PC-3 (cell line): ENCODE results near the gene CLDN16. TPM values are rescaled to one million over a fixed set of nuclear protein-coding genes. Genes with fewer than 3 reads are reported as not detected.

Source experiments
- ATAC-seq: fragments of 200-7000 bp; cut with Tn5 transposase; 2 replicates; pipeline ENCODE4 v1.9.1; 2020; ENCODE audit warnings: mild to moderate bottlenecking, moderate library complexity
- BruUV-seq: library from RNA; stranded (reverse); fragments of 400-500 nt; replicated peaks from 2 replicates; lab custom pipeline; 2021; lab: Mats Ljungman, UMichigan
- CTCF ChIA-PET: fragments of 300-600 bp; sonication (Branson Sonifier 250); formaldehyde crosslinking; loops from one replicate; lab custom pipeline; 2022; ENCODE audit warnings: antibody characterized with exemption; lab: Charles Lee
- POLR2A ChIA-PET: fragments of 300-600 bp; sonication (Branson Sonifier 250); formaldehyde crosslinking; loops from one replicate; lab custom pipeline; 2022; ENCODE audit warnings: antibody characterized with exemption; ENCODE audit not compliant: unreplicated experiment; lab: Charles Lee
- DNase-seq: peaks from one replicate; pipeline ENCODE4 v3.0.0-alpha.2; 2015
- H2AFZ ChIP-seq: fragments of 300-600 bp; sonication (generic); 2 replicates; pipeline ENCODE4 v1.6.0; 2016; ENCODE audit warnings: antibody characterized with exemption, low read length
- H3F3A ChIP-seq: fragments of 300-600 bp; sonication (generic); one replicate; pipeline ENCODE4 v1.6.0; 2017; ENCODE audit warnings: antibody characterized with exemption, low read length, control low read depth, mild to moderate bottlenecking; ENCODE audit not compliant: unreplicated experiment
- H3K27ac ChIP-seq: fragments of 300-600 bp; sonication (generic); 2 replicates; pipeline ENCODE4 v1.5.1; 2016; ENCODE audit warnings: mild to moderate bottlenecking, low read length
- H3K27me3 ChIP-seq: fragments of 300-600 bp; sonication (generic); 2 replicates; pipeline ENCODE4 v1.6.1; 2016; ENCODE audit warnings: low read length, mixed read lengths
- H3K36me3 ChIP-seq: fragments of 300-600 bp; sonication (generic); 2 replicates; pipeline ENCODE4 v1.6.1; 2016; ENCODE audit warnings: low read depth, mixed run types, low read length, mixed read lengths
- H3K4me1 ChIP-seq: fragments of 300-600 bp; sonication (generic); 2 replicates; pipeline ENCODE4 v1.5.1; 2016; ENCODE audit warnings: low read length; ENCODE audit not compliant: insufficient read depth
- H3K4me2 ChIP-seq: fragments of 300-600 bp; sonication (generic); 2 replicates; pipeline ENCODE4 v1.6.0; 2016; ENCODE audit warnings: low read length
- H3K4me3 ChIP-seq: fragments of 300-600 bp; sonication (generic); 2 replicates; pipeline ENCODE4 v1.5.1; 2016; ENCODE audit warnings: mild to moderate bottlenecking, low read length, mixed read lengths
- H3K79me2 ChIP-seq: fragments of 300-600 bp; sonication (generic); 2 replicates; pipeline ENCODE4 v1.6.1; 2017; ENCODE audit warnings: low read length, mixed read lengths
- H3K9ac ChIP-seq: fragments of 300-600 bp; sonication (generic); 2 replicates; pipeline ENCODE4 v1.6.0; 2016; ENCODE audit warnings: mild to moderate bottlenecking, low read length
- H3K9me2 ChIP-seq: fragments of 300-600 bp; sonication (generic); replicated peaks from 2 replicates; pipeline ENCODE4 v1.6.1; 2016; ENCODE audit warnings: mixed run types, low read length, mixed read lengths
- H3K9me3 ChIP-seq: fragments of 300-600 bp; sonication (generic); 2 replicates; pipeline ENCODE4 v1.6.1; 2016; ENCODE audit warnings: low read length, mixed read lengths
- H4K20me1 ChIP-seq: fragments of 300-600 bp; sonication (generic); 2 replicates; pipeline ENCODE4 v1.6.1; 2016; ENCODE audit warnings: low read length, mixed read lengths
- EZH2 ChIP-seq: fragments of 300-600 bp; sonication (generic); IDR thresholded peaks from one replicate; pipeline ENCODE4 v1.6.1; 2017; ENCODE audit warnings: antibody characterized with exemption, mild to moderate bottlenecking, low read length; ENCODE audit not compliant: unreplicated experiment
- EZH2phosphoT487 ChIP-seq: fragments of 300-600 bp; sonication (generic); IDR thresholded peaks from 2 replicates; pipeline ENCODE4 v1.6.1; 2018; ENCODE audit warnings: mild to moderate bottlenecking, antibody characterized with exemption, low read length, borderline replicate concordance
- intact Hi-C: fragments of 100-400 bp; cut with micrococcal nuclease; formaldehyde crosslinking; loops from 2 replicates; pipeline ENCODE4 v1.9.0; 2023
- total RNA-seq: library from RNA; depleted of rRNA; stranded (reverse); fragments of >200 nt; gene quantifications from 2 replicates; pipeline ENCODE4 v1.2.3, GENCODE V29; 2014
- TF ChIP-seq, protein P1 (sequence below): fragments of 300-600 bp; sonication (generic); conservative IDR thresholded peaks from 2 replicates; pipeline ENCODE4 v1.5.1; 2017; ENCODE audit warnings: antibody characterized with exemption, low read depth, mild to moderate bottlenecking, low read length

Gene CLDN16
- total RNA-seq, 1 experiment from 2014 or later = not detected

DNA sequence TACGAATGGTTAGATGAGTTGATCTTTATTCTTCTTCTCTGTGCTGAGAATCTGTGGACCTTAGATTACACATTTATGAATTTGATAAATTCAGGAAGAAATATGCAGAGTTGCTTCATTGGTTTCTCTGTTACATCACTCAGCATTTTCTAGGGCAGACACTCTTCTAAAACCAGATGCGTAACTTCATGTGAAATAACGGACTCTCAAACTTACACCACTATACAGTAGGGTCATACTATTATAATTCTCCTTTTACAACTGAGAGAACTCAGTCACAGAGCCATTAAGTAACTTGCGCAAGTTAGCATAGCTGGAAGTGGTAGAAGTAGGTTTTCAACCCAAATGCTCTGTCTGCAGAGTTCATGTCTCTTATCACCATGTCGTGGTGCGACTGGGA, 56.0 kb downstream of the CLDN16 start:
- POLR2A ChIA-PET = interaction anchor here (0.5 kb wide), 1 partner anchor 58 kb away, joined by 3 read pairs; no protein-coding TSS in a partner anchor

DNA sequence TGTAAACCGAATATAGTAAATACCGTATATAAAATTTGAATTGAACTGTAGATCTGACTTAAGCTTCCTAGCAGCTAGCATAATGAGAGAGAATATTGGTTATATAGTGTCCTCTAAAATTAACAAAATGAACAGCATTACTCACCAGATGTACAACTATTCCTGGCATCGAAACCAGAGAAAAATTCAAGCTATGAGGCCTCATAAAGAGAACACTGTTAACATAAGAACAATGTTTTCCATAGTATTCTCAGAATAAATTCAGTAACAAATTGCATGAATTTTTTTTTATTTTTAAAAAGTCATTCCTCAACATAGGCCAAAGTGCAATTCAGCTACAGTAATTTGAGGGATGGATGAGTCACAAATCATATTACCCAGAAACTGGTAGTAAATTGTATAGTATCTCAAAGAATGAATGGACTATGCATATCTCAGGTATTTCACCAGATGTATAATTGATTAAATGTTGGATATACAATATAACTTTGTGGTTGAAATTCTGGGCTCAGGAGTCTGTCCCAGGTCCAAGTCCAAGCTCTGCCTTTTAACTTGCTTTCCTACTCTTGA, 56.7 kb downstream of the CLDN16 start:
- Histone ChIP-seq H2AFZ (no peak overlapping the region), H3K4me1 (peaks cover 14% of the 10 kb centered on the region; the same call in 1 of the 2 replicates), H3K27me3 (no peaks in the 10 kb centered on the region), H3K79me2 (no peaks in the 10 kb centered on the region), H3K4me2 (no peak overlapping the region), H3F3A (no peaks in the 10 kb centered on the region), H3K36me3 (no peaks in the 10 kb centered on the region), H3K9me2 (no peaks in the 10 kb centered on the region), H3K9ac (no peak overlapping the region), H3K9me3 (no peaks in the 10 kb centered on the region), H3K4me3 (no peak overlapping the region), H3K27ac (no peak overlapping the region), H4K20me1 (no peaks in the 10 kb centered on the region)
- BruUV-seq = no TSS peak
- ChIA-PET POLR2A (no interaction called here), CTCF (interaction anchor here (0.7 kb wide), 1 partner anchor 72 kb away, joined by 3 read pairs; no protein-coding TSS in a partner anchor)
- DNase-seq (peak; percentile 48), ATAC-seq (peak; percentile 74)
- intact Hi-C loops = loop anchor here (2.0 to 5.0 kb wide), 4 partner anchors 68 to 477 kb away; partner anchors contain the start of gene IL1RAP
- TF ChIP-seq EZH2 (no peak), EZH2phosphoT487 (no peak)
- TF ChIP-seq, protein P1, sequence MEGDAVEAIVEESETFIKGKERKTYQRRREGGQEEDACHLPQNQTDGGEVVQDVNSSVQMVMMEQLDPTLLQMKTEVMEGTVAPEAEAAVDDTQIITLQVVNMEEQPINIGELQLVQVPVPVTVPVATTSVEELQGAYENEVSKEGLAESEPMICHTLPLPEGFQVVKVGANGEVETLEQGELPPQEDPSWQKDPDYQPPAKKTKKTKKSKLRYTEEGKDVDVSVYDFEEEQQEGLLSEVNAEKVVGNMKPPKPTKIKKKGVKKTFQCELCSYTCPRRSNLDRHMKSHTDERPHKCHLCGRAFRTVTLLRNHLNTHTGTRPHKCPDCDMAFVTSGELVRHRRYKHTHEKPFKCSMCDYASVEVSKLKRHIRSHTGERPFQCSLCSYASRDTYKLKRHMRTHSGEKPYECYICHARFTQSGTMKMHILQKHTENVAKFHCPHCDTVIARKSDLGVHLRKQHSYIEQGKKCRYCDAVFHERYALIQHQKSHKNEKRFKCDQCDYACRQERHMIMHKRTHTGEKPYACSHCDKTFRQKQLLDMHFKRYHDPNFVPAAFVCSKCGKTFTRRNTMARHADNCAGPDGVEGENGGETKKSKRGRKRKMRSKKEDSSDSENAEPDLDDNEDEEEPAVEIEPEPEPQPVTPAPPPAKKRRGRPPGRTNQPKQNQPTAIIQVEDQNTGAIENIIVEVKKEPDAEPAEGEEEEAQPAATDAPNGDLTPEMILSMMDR = no peak

More for the DNA sequence above, 56.0 kb downstream of the CLDN16 start:
- Histone ChIP-seq H3K9ac (no peak overlapping the region), H3K79me2 (no peaks in the 10 kb centered on the region), H2AFZ (no peak overlapping the region), H3K4me1 (peaks cover 14% of the 10 kb centered on the region; the same call in 1 of the 2 replicates), H3K4me3 (no peak overlapping the region), H4K20me1 (no peaks in the 10 kb centered on the region), H3K27ac (no peak overlapping the region), H3K27me3 (no peaks in the 10 kb centered on the region), H3F3A (no peaks in the 10 kb centered on the region), H3K36me3 (no peaks in the 10 kb centered on the region), H3K4me2 (no peak overlapping the region), H3K9me3 (no peaks in the 10 kb centered on the region), H3K9me2 (no peaks in the 10 kb centered on the region)
- TF ChIP-seq EZH2 = no peak
- TF ChIP-seq, protein P1 = no peak
- no peak for TF ChIP-seq EZH2phosphoT487
- CTCF ChIA-PET = interaction anchor here (0.6 to 1.7 kb wide), 3 partner anchors 71 to 323 kb away, joined by 3 to 4 read pairs (median 4); partner anchors contain the start of gene P3H2
- BruUV-seq = no TSS peak
- ATAC-seq (no peak), DNase-seq (no peak)
- intact Hi-C loops = loop anchor here (2.0 to 5.0 kb wide), 3 partner anchors 217 to 477 kb away; no protein-coding TSS in a partner anchor
